ENCODE results near the gene NFKBIE. TPM values are rescaled to one million over a fixed set of nuclear protein-coding genes. Genes with fewer than 3 reads are reported as not detected.
A peak's percentile ranks its signal among the peaks of the same experiment; 100 is the strongest.

NFKBIE gene
- total RNA-seq, 2 donors from 2014 or later: 20.8 to 34.4 TPM

DNA sequence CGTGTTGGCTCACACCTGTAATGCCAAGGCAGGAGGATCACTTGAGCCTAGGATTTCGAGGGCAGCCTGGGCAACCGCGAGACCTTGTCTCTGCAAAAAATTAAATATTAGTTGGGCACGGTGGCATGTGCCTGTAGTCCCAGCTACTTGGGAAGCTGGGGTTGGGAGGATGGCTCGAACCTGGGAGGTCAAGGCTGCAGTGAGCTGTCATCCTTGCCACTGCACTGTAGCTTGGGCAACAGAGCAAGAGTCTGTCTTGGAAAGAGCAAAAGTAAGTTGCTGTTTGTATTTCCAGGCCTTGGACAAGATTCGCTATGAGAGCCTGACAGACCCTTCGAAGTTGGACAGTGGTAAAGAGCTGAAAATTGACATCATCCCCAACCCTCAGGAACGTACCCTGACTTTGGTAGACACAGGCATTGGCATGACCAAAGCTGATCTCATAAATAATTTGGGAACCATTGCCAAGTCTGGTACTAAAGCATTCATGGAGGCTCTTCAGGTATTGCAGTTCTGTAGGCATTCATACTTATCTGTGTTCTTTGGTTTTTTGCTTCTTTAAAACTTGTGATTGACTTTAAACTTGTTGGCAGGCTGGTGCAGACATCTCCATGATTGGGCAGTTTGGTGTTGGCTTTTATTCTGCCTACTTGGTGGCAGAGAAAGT, 16.1 kb downstream of the NFKBIE start:
- peaks cover 9% of the 10 kb centered on the region for H3K4me1 ChIP-seq (replicated peaks)
- H3K27ac ChIP-seq: peak overlapping the region; percentile 98 to 100
- no peak for DNase-seq (ENCODE audit: low spot score)
- H3K27me3 ChIP-seq (replicated peaks; ENCODE audit: insufficient read depth): no peaks in the 10 kb centered on the region
- peak overlapping the region in 1 of 2 donors; percentile 98 for H3K4me3 ChIP-seq
- WGBS: 58% methylated on average over 9 of the region's 9 CpGs
- intact Hi-C loops (cut with DNase I): no loop called here
- no peak for TF ChIP-seq POLR2AphosphoS5 (IDR thresholded peaks at IDR 0.05)
- TF ChIP-seq, protein P1, sequence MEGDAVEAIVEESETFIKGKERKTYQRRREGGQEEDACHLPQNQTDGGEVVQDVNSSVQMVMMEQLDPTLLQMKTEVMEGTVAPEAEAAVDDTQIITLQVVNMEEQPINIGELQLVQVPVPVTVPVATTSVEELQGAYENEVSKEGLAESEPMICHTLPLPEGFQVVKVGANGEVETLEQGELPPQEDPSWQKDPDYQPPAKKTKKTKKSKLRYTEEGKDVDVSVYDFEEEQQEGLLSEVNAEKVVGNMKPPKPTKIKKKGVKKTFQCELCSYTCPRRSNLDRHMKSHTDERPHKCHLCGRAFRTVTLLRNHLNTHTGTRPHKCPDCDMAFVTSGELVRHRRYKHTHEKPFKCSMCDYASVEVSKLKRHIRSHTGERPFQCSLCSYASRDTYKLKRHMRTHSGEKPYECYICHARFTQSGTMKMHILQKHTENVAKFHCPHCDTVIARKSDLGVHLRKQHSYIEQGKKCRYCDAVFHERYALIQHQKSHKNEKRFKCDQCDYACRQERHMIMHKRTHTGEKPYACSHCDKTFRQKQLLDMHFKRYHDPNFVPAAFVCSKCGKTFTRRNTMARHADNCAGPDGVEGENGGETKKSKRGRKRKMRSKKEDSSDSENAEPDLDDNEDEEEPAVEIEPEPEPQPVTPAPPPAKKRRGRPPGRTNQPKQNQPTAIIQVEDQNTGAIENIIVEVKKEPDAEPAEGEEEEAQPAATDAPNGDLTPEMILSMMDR (IDR thresholded peaks at IDR 0.05): no peak
- no peak for TF ChIP-seq POLR2A (IDR thresholded peaks at IDR 0.05)
- H3K9me3 ChIP-seq: no peaks in the 10 kb centered on the region
- peaks cover 21 to 32% of the 10 kb centered on the region in 2 donors for H3K36me3 ChIP-seq

DNA sequence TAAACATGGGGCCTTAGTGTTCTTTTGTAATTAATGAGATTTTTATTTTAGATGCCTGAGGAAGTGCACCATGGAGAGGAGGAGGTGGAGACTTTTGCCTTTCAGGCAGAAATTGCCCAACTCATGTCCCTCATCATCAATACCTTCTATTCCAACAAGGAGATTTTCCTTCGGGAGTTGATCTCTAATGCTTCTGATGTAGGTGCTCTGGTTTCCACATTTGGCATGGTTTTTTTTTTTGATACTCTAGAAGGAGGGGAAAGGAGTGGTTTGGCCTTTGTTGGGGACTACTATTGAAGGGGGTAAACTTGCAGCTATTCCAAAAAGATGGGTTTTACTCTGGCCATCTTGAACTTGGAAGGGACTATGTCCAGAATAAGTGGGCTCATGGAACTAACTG, 16.8 kb downstream of the NFKBIE start:
- Histone ChIP-seq H3K27ac (peak overlapping the region; percentile 98 to 100), H3K27me3 (replicated peaks; ENCODE audit: insufficient read depth) (no peaks in the 10 kb centered on the region), H3K9me3 (no peaks in the 10 kb centered on the region), H3K4me3 (peak overlapping the region; percentile 98), H3K4me1 (replicated peaks) (peaks cover 9% of the 10 kb centered on the region), H3K36me3 (peaks cover 21 to 26% of the 10 kb centered on the region in 2 donors)
- DNase-seq (ENCODE audit: low spot score): no peak
- TF ChIP-seq POLR2AphosphoS5 (IDR thresholded peaks at IDR 0.05): no peak
- TF ChIP-seq POLR2A (IDR thresholded peaks at IDR 0.05): no peak
- TF ChIP-seq, protein P1 (IDR thresholded peaks at IDR 0.05): no peak
- 20% methylated on average over 1 of the region's 1 CpG for WGBS
- intact Hi-C loops (cut with DNase I): no loop called here

DNA sequence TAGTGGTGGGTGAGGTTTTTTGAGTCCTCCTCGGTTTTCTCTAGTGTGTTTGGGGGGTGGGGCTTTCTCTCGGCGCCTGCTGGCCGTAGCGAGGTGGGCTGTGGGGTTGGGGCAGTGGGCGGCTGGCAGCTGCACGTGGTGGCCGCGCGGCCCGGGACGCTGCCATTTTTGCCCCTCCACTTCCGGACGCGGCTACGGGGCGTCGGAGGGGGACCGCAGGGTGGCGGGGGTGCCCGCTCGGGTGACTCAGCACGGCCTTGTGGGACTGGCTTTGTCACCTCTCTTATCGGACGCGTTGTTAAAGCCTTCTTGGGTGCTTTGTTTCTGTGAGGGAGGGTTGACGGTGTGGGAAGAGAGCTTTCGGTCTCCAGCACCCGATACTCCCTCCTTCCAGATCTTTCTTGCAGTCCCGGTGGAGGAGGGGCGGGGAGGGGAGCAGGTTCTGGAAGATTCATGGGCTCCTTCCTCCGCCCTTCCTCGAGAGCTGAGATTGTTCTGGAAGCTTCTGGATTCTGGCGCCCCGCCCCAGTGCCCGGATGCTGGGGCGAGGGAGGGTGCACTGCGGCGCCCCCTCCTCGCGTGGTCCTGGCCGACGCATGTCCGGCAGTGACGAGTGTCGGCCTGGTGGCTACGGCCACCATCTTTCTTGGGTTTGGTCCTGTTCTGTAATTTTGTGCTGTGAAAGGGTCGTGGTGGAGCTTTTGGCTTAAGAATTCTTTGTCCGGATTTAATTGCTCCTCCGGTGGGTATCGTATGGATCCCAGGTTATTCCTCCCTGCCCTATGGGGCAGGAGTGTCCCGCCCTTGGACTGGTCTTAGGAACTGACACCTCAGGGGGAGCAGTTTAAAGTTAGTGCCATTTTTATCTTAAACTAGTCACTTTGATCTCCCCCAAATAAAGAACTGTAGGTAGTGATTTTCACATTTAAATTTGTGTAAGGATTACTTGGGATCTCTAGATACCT, 17.7 kb downstream of the NFKBIE start:
- intact Hi-C loops (cut with DNase I): no loop called here
- H3K27ac ChIP-seq: peak overlapping the region; percentile 98 to 100
- no peaks in the 10 kb centered on the region for H3K9me3 ChIP-seq
- no peaks in the 10 kb centered on the region for H3K27me3 ChIP-seq (replicated peaks; ENCODE audit: insufficient read depth)
- WGBS: under 1% methylated on average over 39 of the region's 52 CpGs
- TF ChIP-seq, protein P1 (IDR thresholded peaks at IDR 0.05): no peak
- TF ChIP-seq POLR2A (IDR thresholded peaks at IDR 0.05) (peak; percentile 31), POLR2AphosphoS5 (IDR thresholded peaks at IDR 0.05) (peak; percentile 96)
- DNase-seq (ENCODE audit: low spot score): peak; percentile 62
- peaks cover 9% of the 10 kb centered on the region for H3K4me1 ChIP-seq (replicated peaks)
- peak overlapping the region; percentile 98 for H3K4me3 ChIP-seq
- peaks cover 14 to 17% of the 10 kb centered on the region in 2 donors for H3K36me3 ChIP-seq

DNA sequence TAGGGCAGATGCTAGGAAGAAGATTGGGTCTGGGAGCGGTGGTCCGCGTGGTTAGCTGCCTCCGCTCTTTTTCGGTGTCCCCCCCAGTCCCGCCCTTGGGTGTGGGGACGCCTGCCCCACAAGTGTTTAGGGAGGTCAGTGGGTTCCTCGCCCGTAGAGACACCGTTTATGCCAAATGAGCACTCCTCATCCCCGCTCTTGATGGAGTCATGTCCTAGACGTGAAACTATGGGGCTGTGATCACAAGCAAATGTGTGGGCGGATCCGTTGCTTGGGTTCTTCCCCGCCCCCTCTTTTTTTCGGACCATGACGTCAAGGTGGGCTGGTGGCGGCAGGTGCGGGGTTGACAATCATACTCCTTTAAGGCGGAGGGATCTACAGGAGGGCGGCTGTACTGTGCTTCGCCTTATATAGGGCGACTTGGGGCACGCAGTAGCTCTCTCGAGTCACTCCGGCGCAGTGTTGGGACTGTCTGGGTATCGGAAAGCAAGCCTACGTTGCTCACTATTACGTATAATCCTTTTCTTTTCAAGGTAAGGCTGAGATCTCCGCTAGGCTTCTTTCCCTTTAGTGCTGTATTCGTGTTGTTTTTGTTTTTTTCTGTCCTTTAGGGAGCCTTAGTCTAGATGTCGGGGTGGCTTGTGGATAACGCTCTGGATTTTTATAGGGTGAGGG, 18.6 kb downstream of the NFKBIE start, which contains the start of gene HSP90AB1:
TSS of gene HSP90AB1 (plus strand) at position 439 of the 675 bp plus-strand sequence. CDS start 1,529 bp downstream, outside the sequence.
- no peaks in the 10 kb centered on the region for H3K9me3 ChIP-seq
- TF ChIP-seq POLR2A (IDR thresholded peaks at IDR 0.05) (peak; percentile 86), POLR2AphosphoS5 (IDR thresholded peaks at IDR 0.05) (peak; percentile 98)
- TF ChIP-seq, protein P1 (IDR thresholded peaks at IDR 0.05): peak in 1 of 4 experiments; percentile 4
- H3K27me3 ChIP-seq (replicated peaks; ENCODE audit: insufficient read depth): no peaks in the 10 kb centered on the region
- peak; percentile 98 for DNase-seq (ENCODE audit: low spot score)
- peak within 1 kb of the TSS; percentile 98 for H3K4me3 ChIP-seq
- intact Hi-C loops (cut with DNase I): no loop called here
- peak within 1 kb of the TSS; percentile 98 to 100 for H3K27ac ChIP-seq
- peaks cover 11 to 17% of the 10 kb centered on the region in 2 donors for H3K36me3 ChIP-seq
- peaks cover 7% of the 10 kb centered on the region for H3K4me1 ChIP-seq (replicated peaks)
- WGBS: under 1% methylated on average over 34 of the region's 34 CpGs
